PFSK-1 (cell line): Measurements from ENCODE around the gene ALDH6A1.

Experiments used
- FOXP2 ChIP-seq: optimal IDR thresholded peaks from 2 replicates; pipeline ENCODE3; 2011; ENCODE audit warnings: borderline replicate concordance, control low read depth, inconsistent platforms; ENCODE audit not compliant: insufficient read depth; ENCODE audit errors: extremely low read length, extremely low read depth
- POLR2AphosphoS5 ChIP-seq: IDR thresholded peaks from 2 replicates; pipeline ENCODE4 v1.6.1; 2012; ENCODE audit warnings: low read depth, mild to moderate bottlenecking, control low read depth, low read length, moderate library complexity
- SIN3A ChIP-seq: IDR thresholded peaks from 2 replicates; pipeline ENCODE4 v1.6.1; 2012; ENCODE audit warnings: mild to moderate bottlenecking, low read length, moderate library complexity, borderline replicate concordance; ENCODE audit not compliant: insufficient read depth
- TAF1 ChIP-seq: IDR thresholded peaks from 2 replicates; pipeline ENCODE4 v1.6.1; 2012; ENCODE audit warnings: low read length, control low read depth, borderline replicate concordance; ENCODE audit not compliant: insufficient read depth
- TF ChIP-seq, protein P1 (sequence below), 2 experiments: IDR thresholded peaks; 2 replicates each; pipeline versions ENCODE4 v1.6.1 to v1.8.0; 2011 to 2012; ENCODE audit warnings: low read depth in 2 of 2, low read length in 2 of 2, control low read depth in 1 of 2, inconsistent platforms in 1 of 2, mild to moderate bottlenecking in 1 of 2, moderate library complexity in 1 of 2; ENCODE audit not compliant: insufficient read depth in 1 of 2

The ALDH6A1 gene

DNA sequence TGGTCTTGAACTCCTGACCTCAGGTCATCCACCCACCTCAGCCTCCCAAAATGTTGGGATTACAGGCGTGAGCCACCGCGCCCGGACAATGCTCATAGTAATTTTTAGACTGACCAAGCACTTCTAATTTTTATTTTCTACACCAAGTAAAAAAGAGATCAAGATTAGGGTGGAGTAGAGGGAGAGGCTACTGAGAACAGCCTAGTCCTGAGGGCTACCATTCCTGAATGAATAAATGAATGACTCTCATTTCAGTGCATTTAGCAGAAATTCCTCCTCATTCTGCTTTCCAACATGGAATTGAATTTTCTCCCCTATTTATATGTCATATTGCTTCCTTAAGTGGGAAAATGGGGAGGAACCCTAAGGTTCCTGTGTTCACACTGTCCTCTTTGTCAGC, 38.7 kb downstream of the ALDH6A1 start:
- TF ChIP-seq SIN3A (no peak), FOXP2 (no peak), POLR2AphosphoS5 (no peak), TAF1 (no peak)
- TF ChIP-seq, protein P1, sequence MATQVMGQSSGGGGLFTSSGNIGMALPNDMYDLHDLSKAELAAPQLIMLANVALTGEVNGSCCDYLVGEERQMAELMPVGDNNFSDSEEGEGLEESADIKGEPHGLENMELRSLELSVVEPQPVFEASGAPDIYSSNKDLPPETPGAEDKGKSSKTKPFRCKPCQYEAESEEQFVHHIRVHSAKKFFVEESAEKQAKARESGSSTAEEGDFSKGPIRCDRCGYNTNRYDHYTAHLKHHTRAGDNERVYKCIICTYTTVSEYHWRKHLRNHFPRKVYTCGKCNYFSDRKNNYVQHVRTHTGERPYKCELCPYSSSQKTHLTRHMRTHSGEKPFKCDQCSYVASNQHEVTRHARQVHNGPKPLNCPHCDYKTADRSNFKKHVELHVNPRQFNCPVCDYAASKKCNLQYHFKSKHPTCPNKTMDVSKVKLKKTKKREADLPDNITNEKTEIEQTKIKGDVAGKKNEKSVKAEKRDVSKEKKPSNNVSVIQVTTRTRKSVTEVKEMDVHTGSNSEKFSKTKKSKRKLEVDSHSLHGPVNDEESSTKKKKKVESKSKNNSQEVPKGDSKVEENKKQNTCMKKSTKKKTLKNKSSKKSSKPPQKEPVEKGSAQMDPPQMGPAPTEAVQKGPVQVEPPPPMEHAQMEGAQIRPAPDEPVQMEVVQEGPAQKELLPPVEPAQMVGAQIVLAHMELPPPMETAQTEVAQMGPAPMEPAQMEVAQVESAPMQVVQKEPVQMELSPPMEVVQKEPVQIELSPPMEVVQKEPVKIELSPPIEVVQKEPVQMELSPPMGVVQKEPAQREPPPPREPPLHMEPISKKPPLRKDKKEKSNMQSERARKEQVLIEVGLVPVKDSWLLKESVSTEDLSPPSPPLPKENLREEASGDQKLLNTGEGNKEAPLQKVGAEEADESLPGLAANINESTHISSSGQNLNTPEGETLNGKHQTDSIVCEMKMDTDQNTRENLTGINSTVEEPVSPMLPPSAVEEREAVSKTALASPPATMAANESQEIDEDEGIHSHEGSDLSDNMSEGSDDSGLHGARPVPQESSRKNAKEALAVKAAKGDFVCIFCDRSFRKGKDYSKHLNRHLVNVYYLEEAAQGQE (IDR thresholded peaks at IDR 0.05; ENCODE audit: insufficient read depth in 1 of 2, low read depth in 2 of 2, low read length in 2 of 2): no peak

DNA sequence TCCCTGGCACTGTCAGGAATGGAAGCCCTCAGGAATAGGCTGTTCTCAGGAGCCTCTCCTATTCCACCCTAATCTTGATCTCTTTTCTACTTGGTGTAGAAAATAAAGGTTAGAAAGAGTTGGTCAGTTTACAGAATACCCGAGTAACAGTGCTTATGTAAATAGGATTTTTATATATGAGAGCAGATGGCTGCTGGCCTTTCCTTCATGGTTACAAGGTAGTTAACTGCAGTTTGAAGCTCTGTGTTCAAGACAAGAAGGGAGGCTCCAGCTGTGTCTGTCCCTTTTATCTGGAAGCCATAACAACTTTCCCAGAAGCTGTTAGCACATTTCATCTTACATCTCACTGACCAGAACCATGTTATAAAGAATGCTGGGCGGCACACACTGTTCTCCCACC, 42.0 kb downstream of the ALDH6A1 start:
- TF ChIP-seq SIN3A (no peak), TAF1 (no peak), POLR2AphosphoS5 (no peak), FOXP2 (no peak)
- TF ChIP-seq, protein P1 (IDR thresholded peaks at IDR 0.05; ENCODE audit: insufficient read depth in 1 of 2, low read depth in 2 of 2, low read length in 2 of 2): no peak

DNA sequence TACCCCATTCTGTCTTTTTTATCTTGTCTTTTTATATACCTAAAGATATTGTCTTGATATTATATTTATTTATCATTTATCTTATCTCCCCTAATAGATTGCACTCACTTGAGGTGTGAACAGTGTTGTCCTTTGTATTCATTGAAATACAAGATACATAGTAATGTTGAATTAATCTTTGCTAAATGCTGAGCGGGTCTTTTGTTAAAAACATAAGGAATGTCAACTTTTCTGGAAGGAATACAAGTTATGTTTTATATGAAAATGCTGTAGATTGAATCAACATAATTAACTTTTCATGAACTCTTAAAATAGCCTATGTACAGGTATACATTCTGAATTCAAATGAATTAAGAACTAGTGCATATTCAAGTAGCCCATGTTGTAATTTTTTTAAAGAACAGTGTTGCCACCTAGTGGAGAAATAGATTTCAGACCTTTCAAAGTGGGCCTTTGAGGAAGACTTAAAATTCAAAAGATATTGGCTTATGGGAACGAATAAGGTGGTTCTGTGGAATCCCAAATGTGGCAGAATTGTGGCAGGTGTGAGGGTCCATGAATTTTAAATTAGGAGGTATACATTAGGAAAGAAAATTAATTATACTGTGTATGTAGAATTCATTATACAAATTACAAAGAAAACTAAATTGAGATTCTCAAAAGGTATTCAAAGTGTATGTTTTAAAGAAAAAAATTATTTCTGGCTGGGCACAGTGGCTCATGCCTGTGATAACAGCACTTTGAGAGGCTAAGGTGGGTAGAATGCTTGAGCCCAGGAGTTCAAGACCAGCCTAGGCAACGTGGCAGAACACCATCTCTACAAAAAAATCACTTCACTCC, 46.0 kb downstream of the ALDH6A1 start:
- TF ChIP-seq FOXP2: no peak

DNA sequence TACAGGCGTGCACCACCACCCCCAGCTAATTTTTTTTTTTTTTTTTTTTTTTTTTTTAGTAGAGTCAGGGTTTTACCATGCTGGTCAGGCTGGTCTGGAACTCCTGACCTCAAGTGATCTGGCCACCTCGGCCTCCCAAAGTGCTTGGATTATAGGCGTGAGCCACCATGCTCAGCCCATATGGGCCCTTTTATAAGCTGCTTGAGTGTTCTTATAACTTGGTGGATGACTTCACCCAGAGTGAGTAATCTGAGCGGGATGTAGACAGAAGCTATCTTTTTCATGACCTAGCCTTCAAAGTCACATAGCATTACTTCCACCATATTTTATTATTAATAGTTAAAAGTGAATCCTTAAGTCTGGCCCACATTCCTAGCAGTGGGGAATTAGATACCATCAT, 48.7 kb downstream of the ALDH6A1 start:
- TF ChIP-seq POLR2AphosphoS5 (no peak), FOXP2 (no peak), TAF1 (no peak), SIN3A (no peak)
- TF ChIP-seq, protein P1 (IDR thresholded peaks at IDR 0.05; ENCODE audit: insufficient read depth in 1 of 2, low read depth in 2 of 2, low read length in 2 of 2): no peak

DNA sequence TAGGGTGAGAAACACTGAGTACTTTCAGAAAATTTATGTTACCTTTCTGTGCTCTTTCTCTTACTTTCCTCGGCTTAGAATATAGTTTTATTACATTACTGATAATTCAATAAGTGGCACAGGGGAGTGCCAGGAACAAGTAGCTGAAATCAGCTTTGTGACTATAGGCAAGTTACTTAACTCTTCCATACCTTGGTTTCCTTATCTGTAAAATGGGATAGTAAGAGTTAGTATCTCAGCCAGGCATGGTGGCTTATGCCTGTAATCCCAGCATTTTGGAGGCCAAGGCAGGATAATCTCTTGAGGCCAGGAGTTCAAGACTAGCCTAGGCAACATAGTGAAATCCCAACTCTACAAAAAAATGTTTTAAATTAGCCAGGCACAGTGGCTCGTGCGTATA, 49.7 kb downstream of the ALDH6A1 start:
- TF ChIP-seq POLR2AphosphoS5: no peak
- TF ChIP-seq, protein P1 (IDR thresholded peaks at IDR 0.05; ENCODE audit: insufficient read depth in 1 of 2, low read depth in 2 of 2, low read length in 2 of 2): no peak
- TF ChIP-seq SIN3A: no peak
- TF ChIP-seq FOXP2: no peak
- TF ChIP-seq TAF1: no peak
